Mesodermal cell (in vitro differentiated cells): ENCODE data around the gene ADGRV1.
A peak's percentile ranks its signal among the peaks of the same experiment; 100 is the strongest.

Experiments
- H3K27ac ChIP-seq: 2 replicates; pipeline ENCODE4 v1.7.0; 2013; ENCODE audit warnings: mild to moderate bottlenecking, low read depth, low read length, moderate library complexity; ENCODE audit not compliant: severe bottlenecking
- H3K36me3 ChIP-seq: 2 replicates; pipeline ENCODE4 v1.7.1; 2013; ENCODE audit warnings: mild to moderate bottlenecking, low read length, moderate library complexity; ENCODE audit not compliant: control insufficient read depth, insufficient read depth
- H3K4me1 ChIP-seq: one replicate; pipeline ENCODE4 v1.7.1; 2013; ENCODE audit warnings: mild to moderate bottlenecking, low read length; ENCODE audit not compliant: insufficient read depth, control insufficient read depth, poor library complexity, severe bottlenecking
- H3K4me3 ChIP-seq: 2 replicates; pipeline ENCODE4 v1.7.0; 2013; ENCODE audit warnings: low read length, control low read depth, mild to moderate bottlenecking; ENCODE audit not compliant: insufficient read depth, poor library complexity, severe bottlenecking; ENCODE audit errors: extremely low read depth
- H3K9me3 ChIP-seq: 2 replicates; pipeline ENCODE4 v1.7.1; 2013; ENCODE audit warnings: mild to moderate bottlenecking, low read length, moderate library complexity; ENCODE audit not compliant: control insufficient read depth
- WGBS, 2 experiments: methylation state at CpG; one replicate each; pipeline ENCODE4 v1.1.5; 2013; ENCODE audit warnings: missing lambda C conversion rate in 2 of 2; ENCODE audit not compliant: insufficient coverage in 2 of 2; 5-methylcytosine and 5-hydroxymethylcytosine counted together

ADGRV1 gene

GRCh38 chr5:90533794-90534193 lies 24.8 kb upstream of the ADGRV1 start:
- no peaks in the 10 kb centered on the region for H3K36me3 ChIP-seq
- no peaks in the 10 kb centered on the region for H3K9me3 ChIP-seq
- no peaks in the 10 kb centered on the region for H3K4me1 ChIP-seq
- no peak overlapping the region for H3K27ac ChIP-seq
- WGBS, 2 experiments, result 80 to 89% methylated on average over 3 of the region's 3 CpGs
- no peak overlapping the region for H3K4me3 ChIP-seq

GRCh38 chr5:90534922-90535321 lies 23.7 kb upstream of the ADGRV1 start:
- Histone ChIP-seq H3K36me3 (no peaks in the 10 kb centered on the region), H3K9me3 (no peaks in the 10 kb centered on the region), H3K4me3 (no peak overlapping the region), H3K27ac (no peak overlapping the region), H3K4me1 (no peaks in the 10 kb centered on the region)
- WGBS, 2 experiments, result 80% methylated on average over 1 of the region's 3 CpGs; no CpG with 5 or more reads in 1 of the 2 experiments

- WGBS, 2 experiments, result 0 to 30% methylated on average over 1 to 2 of the region's 4 CpGs
- H3K27ac ChIP-seq, result no peak overlapping the region
- no peak overlapping the region for H3K4me3 ChIP-seq
- peaks cover 11% of the 10 kb centered on the region for H3K4me1 ChIP-seq
- H3K9me3 ChIP-seq, result no peaks in the 10 kb centered on the region
- no peaks in the 10 kb centered on the region for H3K36me3 ChIP-seq
Measured at GRCh38 chr5:90542827-90543519, 15.6 kb upstream of the ADGRV1 start.

- Histone ChIP-seq H3K36me3 (no peaks in the 10 kb centered on the region), H3K4me1 (peaks cover 11% of the 10 kb centered on the region), H3K27ac (no peak overlapping the region), H3K4me3 (no peak overlapping the region), H3K9me3 (no peaks in the 10 kb centered on the region)
- 100% methylated on average over 1 of the region's 2 CpGs; no CpG with 5 or more reads in 1 of the 2 experiments for WGBS, 2 experiments
Measured at GRCh38 chr5:90545511-90545910, 13.1 kb upstream of the ADGRV1 start.

GRCh38 chr5:90546216-90546837 lies 12.3 kb upstream of the ADGRV1 start:
- Histone ChIP-seq H3K4me3 (no peak overlapping the region), H3K9me3 (no peaks in the 10 kb centered on the region), H3K4me1 (peaks cover 11% of the 10 kb centered on the region), H3K36me3 (no peaks in the 10 kb centered on the region), H3K27ac (peak overlapping the region; percentile 54)
- 80% methylated on average over 1 of the region's 4 CpGs; no CpG with 5 or more reads in 1 of the 2 experiments for WGBS, 2 experiments

- Histone ChIP-seq H3K36me3 (no peaks in the 10 kb centered on the region), H3K4me3 (no peak overlapping the region), H3K4me1 (peaks cover 11% of the 10 kb centered on the region), H3K27ac (peak overlapping the region; percentile 54), H3K9me3 (no peaks in the 10 kb centered on the region)
- WGBS, 2 experiments, result no CpG with 5 or more reads among the region's 1 CpG
Measured at GRCh38 chr5:90547072-90547536, 11.5 kb upstream of the ADGRV1 start.

- Histone ChIP-seq H3K4me3 (no peak overlapping the region), H3K36me3 (no peaks in the 10 kb centered on the region), H3K4me1 (peaks cover 11% of the 10 kb centered on the region), H3K9me3 (no peaks in the 10 kb centered on the region), H3K27ac (peak overlapping the region; percentile 54)
- WGBS, 2 experiments, result 60 to 68% methylated on average over 3 to 4 of the region's 5 CpGs
Measured at GRCh38 chr5:90548069-90548593, 10.5 kb upstream of the ADGRV1 start.

GRCh38 chr5:90549223-90549622 lies 9.4 kb upstream of the ADGRV1 start:
- H3K4me1 ChIP-seq, result peaks cover 11% of the 10 kb centered on the region
- no peaks in the 10 kb centered on the region for H3K9me3 ChIP-seq
- H3K4me3 ChIP-seq, result no peak overlapping the region
- no peaks in the 10 kb centered on the region for H3K36me3 ChIP-seq
- H3K27ac ChIP-seq, result no peak overlapping the region

- Histone ChIP-seq H3K4me3 (no peak overlapping the region), H3K4me1 (peaks cover 11% of the 10 kb centered on the region), H3K36me3 (no peaks in the 10 kb centered on the region), H3K27ac (no peak overlapping the region), H3K9me3 (no peaks in the 10 kb centered on the region)
- WGBS, 2 experiments, result 83 to 94% methylated on average over 1 to 2 of the region's 2 CpGs
Measured at GRCh38 chr5:90549729-90550275, 8.8 kb upstream of the ADGRV1 start.

GRCh38 chr5:90550963-90551362 lies 7.6 kb upstream of the ADGRV1 start:
- WGBS, 2 experiments, result 80 to 94% methylated on average over 1 to 2 of the region's 3 CpGs
- Histone ChIP-seq H3K4me1 (peaks cover 11% of the 10 kb centered on the region), H3K9me3 (no peaks in the 10 kb centered on the region), H3K36me3 (no peaks in the 10 kb centered on the region), H3K4me3 (no peak overlapping the region), H3K27ac (no peak overlapping the region)

- 78 to 90% methylated on average over 4 to 5 of the region's 5 CpGs for WGBS, 2 experiments
- H3K9me3 ChIP-seq, result no peaks in the 10 kb centered on the region
- H3K4me1 ChIP-seq, result peaks cover 9% of the 10 kb centered on the region
- no peak overlapping the region for H3K4me3 ChIP-seq
- H3K27ac ChIP-seq, result no peak overlapping the region
- no peaks in the 10 kb centered on the region for H3K36me3 ChIP-seq
Measured at GRCh38 chr5:90551376-90551775, 7.2 kb upstream of the ADGRV1 start.
